Left renal cortex interstitium (tissue), 4 donors: Measurements from ENCODE around the gene PDZRN3. TPM values are rescaled to one million over a fixed set of nuclear protein-coding genes. Genes with fewer than 3 reads are reported as not detected.
A peak's percentile ranks its signal among the peaks of the same experiment; 100 is the strongest.

Experiments
- DNase-seq, 4 donors: peaks; one replicate each; pipeline ENCODE4 v3.0.0-alpha.2; 2013; ENCODE audit warnings: low read depth in 4 of 4, low spot score in 2 of 4, missing footprints in 1 of 4
- polyA plus RNA-seq, 4 donors: library from polyadenylated mRNA; unstranded; fragments of 120-200 nt; gene quantifications; one replicate each; pipeline ENCODE4 v1.2.1, GENCODE V29; 2013; ENCODE audit not compliant: insufficient read length in 4 of 4

Gene PDZRN3
- 10 to 100 TPM; 35.6 to 48.7 (median 41.5) TPM for polyA plus RNA-seq

DNA sequence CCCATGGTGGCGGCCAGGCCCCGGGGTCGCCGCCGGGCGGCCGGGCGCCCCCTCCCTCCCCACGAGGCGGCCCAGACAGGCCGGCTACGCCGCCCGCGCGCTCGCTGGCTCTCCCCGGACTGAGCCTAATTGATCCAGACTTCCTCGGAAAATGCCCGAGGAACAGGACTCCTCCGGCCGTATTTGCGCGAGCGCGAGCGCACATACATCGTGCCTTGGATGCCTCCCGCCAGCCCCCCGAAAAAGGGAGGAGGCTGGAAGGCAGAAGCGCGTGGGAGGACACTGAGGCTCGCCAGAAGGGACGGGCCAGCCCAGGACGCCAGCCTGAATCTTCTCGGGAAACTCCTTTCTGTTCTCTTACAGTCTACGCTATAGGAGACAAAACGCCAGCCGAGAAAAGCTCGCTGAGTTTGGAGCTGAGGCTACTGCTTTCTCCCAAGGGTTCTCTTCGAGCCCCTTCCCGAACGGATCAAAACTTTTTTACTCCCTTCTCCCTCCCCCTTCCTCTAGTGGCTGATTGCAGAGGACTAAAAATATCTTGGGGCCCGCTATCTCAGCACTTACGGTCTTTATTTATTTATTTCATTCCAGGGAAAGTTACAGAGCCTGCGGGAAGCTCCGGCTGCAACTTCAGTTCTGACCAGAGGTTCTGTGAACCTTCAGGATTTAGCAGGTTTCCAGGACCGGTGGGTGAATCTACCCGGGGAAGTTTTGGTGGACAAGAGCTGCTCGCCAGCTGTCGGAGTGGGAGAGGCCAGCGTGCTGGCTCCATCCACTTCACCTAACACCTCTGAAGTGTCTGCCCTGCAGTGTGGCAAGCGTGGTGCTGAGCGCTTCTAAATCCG, at the start of gene PDZRN3:
PDZRN3 (minus strand) TSS at position 121 of the 845 bp plus-strand sequence.
- DNase-seq = peak in 2 of 4 donors; percentile 52 to 68

DNA sequence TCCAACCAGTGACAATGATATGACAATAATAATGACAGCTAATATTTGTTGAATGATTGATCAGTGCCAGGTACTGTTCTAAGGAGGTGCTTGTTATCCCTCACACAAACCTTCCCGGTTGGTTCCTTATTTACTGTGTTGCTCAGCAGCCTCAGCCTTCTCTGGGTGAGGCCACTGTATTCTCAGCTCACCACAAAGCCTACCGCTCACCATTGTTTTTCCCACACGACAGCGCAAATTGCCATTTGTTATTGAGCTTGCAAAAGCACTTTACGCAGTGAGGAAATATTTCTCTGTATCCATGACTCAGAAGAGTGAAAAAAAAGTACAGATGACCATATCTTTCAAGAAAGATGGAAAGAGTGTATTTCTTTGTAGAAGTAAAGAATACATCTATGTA, 49.5 kb upstream of the PDZRN3 start:
- no peak for DNase-seq

DNA sequence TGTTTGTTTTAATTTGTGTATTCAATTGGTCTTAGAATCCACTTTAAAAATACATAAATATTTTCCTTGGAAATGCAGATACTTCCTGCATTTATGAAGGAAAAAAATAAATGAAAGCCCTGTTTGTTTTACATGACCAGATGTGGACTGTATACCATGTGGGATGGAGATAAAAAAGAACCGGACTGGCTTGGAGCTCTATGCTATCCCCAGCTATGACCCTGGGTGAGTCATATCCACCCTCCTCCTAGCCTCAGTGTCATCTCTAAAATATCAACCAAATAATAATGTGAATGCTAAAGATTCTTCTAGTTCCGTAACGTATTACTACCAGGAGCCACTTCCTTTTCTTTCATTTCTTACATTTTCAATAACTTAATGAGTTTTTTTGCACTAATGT, 44.5 kb upstream of the PDZRN3 start:
- DNase-seq = no peak

DNA sequence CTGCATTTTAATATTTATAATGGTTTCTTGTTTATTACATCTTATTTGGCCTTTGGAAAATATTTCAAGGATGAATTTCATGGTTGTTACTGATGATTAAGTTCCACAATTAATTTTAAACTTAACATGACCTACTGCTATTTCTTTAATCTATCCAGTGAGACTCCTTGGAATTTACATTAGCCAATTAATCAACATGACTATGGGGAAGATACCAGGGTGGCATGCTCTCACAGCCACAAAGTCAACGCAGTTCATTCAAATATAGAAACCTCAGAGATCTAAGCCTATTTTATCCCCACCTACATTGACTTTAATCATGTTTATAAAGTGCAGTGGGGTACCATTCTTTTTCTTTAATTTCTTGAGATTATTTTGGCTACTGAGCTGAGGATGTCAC, 43.6 kb upstream of the PDZRN3 start:
- no peak for DNase-seq

DNA sequence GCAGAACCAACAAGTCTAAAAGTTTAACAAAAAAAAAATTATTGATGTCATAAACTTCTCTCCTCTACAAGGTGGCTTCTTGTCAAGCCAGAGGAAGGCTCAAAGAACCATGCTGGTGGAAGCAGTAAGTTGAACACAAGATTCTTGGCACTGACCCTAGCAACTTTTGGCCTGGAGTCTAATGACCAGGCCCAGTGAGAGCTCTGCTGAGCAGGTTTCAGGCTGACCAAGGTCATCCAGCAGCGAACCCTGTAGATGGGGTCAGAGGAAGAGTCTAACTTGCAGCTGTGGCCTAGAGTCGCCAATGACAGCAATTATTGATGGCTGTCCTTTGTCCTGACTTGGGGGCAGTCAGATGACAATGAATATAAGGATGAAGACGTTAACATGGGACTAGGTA, 43.1 kb upstream of the PDZRN3 start:
- no peak for DNase-seq

DNA sequence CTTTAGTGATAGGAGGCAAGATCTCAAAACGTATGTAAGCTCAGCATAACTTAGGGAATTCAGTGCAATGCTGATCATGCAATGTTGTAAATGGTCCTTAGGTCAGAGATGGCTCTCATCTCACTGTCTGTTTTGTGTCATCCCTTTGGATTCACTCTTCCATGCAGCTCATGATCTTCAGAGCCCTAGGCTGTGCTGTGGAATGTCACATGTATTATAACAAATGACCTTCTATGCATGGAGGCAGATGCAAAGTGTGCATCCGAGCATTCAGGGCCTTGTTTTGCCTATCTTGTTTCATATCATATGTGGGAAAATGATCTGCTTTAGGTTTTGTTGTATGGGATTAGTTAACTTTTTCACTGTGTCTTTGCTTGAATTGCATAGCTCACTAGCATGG, 40.5 kb upstream of the PDZRN3 start:
- DNase-seq = no peak

DNA sequence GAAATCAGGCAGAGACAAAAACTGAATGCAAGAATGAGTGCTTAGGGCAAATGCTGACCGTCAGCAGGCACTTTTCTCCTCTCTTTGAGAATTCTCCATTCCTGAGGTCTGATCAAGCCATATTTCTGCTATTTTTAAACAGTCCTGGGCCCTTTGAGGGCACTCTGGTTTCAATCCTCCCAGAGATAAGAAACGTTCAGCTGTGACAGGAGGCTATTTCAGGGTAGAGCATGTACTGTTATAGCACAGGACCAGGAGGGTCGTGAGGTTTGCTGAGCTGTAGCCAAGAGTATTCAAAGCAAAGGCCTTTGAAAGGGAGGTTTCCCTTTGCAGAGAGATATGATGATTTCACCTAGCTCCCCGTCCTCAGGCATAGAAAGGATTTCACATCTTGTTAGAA, 39.6 kb upstream of the PDZRN3 start:
- DNase-seq = no peak

DNA sequence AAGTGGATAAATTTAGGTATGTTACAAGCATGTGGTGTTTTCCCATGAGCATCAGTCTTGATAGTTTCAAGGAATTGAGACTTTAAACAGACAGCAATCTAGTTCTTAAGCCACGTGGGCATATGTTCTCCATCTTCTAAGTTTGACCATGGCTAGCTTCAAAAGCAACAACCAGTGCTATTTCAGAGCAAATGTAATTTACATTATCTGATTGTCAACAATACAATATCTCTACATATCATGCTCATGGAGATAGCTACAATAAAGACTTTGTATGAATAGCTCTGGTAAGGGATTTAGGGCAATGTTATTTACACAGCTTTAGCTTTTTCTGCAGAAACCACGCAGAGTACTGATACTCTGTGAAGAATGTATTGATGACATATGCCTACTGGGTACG, 38.8 kb upstream of the PDZRN3 start:
- DNase-seq = no peak

DNA sequence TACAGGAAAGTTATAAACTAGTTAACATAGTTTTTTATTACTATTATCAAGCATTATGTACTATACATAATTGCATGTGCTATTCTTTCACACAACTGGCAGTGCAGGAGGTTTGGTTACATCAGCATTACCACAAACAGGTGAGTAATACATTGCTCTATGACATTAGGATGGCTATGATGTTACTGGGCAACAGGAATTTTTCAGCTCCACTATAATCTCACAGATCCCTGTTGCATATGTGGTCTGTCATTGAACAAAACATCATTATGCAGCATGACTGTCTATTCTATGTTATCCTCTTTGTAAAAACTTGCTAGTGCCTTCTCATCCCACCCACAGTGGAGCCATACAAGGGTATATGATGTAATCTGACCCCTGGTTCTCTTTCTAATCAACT, 36.5 kb upstream of the PDZRN3 start:
- DNase-seq = no peak

DNA sequence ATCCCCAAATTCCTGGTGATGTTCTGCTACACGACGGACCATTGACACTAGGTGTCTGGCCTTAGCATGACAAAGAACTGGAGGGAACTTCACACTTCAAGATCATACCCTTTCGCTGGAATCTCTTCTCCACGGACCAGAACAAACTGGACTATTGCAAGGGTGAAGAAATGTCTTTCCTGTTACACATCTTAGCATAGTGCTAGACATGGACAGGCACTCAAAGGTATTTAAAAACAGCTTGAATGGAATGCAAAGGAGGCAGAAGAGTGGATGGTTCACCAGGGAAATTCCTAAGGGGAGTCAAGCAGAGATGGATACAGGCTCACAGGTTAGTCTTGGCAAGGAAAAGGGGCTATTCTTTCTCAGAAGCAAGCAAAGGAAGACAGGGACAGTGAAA, 33.5 kb upstream of the PDZRN3 start:
- DNase-seq = no peak

DNA sequence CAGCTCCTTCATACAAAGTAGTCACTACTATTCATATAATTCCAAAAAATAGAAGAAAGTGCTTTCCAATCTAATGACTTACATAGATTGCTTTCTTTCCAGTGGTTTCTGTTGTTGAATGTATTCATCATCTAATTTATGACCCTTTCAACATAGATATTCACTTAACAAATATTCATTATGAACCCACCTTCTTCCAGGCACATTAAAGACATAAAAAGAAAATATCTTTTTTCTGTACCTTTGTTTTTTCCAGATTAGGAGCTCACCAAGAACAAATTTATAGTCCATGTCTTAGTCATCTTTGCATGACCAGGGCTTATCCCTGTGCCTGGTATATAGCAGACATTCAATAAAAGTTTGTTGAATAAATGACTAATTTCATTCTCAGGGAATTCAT, 32.4 kb upstream of the PDZRN3 start:
- DNase-seq = no peak

DNA sequence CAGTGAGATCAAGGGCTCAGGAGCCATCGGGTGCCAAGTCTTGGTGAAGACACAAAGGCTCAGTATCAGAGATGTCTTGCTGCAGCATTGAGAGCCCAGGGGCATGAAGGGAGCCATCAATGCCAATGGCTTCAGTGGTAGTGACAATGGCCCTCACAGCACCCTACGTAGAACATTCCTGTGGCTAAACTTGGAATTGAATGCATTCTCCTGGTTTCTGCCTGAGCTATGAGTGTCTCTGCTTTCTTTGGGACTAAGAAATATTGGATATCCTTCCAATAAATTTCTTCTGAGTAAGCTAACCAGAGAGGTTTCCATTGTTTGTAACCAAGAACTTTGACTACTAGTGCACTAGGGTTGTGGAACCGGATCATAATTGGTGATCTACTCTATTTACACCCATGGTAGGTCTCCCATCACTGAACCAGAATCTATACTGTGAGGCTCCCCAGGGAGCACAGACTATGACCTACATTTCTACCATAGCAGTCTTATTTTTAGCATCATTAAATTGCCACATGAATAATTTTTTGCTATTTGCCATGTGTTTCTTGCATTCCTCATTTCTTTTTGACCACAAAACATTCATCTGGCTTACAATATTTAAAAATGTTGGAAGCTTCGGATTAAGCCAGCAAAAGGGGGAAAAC, 31.6 kb upstream of the PDZRN3 start:
- DNase-seq = no peak

DNA sequence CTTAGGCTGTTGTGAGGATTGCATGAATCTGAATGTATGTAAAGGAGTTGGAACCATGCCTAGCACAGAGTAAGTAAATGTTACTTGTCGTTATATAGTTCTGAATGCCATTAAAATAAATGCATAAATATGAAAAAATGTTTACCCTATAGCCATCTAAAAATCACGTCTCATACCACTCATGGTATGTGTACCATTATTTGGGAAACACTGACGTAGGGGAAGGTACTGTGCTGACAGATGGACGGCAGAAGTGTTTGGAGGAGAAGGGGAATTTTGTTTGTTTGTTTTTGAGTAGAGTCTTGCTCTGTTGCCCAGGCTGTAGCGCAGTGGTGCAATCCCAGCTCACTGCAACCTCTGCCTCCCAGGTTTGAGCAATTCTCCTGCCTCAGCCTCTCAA, 30.5 kb upstream of the PDZRN3 start:
- DNase-seq = no peak

DNA sequence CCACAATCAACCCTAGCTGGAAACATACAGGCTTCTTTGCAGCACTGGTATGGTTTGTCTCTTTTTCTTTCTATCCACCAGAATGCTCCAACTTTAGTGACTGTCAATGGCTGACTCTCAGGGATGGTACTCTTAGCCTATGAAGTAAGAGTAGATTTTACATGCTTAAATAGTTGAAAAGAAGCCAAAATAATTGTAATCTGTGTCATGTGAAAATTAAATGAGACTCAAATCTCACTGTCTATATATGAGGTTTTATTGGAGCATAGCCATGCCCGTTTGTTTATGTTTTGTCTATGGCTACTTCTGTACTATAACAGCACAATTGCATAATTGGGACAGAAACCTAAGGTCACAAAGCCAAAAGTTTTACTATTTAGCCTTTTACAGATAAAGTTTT, 29.1 kb upstream of the PDZRN3 start:
- DNase-seq = no peak

DNA sequence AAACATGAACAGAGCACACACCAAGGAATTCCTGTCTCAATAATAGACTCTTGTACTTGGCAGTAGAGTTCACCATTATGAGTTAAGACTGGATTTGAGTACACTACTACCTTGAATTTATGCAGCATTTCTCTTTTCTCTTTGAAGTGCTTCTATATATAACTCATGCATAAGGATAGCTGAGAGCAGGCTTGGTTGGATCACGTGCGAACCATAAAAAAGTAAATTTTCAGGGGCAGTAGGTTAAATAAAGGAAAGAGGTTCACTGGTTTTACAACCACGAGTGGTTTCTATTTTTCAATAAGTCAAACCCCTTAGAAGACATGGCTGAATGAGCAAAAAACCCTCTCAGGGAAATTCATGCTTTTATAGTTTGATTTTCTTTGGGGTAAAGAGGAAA, 28.6 kb upstream of the PDZRN3 start:
- DNase-seq = peak in 1 of 4 donors; percentile 25

DNA sequence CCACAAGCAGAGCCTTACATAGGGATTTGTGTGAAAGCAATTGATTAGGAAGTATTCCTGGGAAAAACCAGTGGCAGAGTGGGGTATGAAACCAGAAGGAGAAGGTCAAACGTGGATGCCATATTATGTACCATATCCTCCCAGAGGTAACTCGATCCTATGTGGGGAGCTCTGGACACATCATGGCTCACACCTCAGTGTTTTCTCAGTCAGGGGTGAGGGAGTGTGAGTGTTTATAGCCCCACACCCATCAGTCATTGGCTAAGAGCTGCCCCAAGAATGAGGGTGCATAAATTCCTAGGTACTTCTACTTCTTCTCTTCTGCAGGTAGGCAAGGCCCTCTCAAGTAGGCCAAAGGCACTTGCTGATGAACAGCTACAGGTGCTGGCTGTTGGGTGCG, 28.2 kb upstream of the PDZRN3 start:
- no peak for DNase-seq

DNA sequence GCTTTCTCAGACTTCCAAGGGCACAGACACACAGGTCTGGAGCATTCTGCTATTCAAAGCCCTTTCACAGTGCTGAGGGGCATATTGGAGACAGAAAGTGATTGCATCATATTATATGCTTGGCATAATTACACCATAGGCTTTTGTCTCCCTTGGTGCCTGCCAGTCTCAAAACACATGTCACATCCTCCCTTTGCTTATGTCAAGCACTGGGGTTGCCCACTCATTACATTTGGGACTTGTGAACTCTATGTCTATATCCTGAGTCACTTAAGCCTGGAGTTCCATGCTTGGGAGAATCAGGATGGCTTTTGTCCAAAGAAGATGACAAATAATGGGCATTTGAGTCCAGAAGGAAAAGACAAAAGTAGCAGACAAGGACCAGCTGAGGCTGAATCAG, 12.3 kb upstream of the PDZRN3 start:
- no peak for DNase-seq

DNA sequence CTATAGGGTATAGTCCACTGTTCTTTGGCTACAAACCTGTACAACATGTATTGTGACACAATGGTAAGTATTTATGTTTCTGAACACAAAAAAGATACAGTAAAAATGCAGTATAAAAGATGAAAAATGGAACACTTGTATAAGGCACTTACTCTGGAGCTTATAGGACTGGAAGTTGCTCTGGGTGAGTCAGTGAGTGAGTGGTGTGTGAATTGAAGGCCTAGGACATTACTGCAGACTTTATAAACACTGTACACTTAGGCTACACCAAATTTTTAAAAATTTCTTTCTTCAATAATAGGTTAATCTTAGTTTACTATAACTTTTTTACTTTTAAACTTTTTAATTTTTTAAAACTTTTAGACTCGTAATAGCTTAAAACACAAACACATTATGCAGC, 10.5 kb upstream of the PDZRN3 start:
- no peak for DNase-seq

DNA sequence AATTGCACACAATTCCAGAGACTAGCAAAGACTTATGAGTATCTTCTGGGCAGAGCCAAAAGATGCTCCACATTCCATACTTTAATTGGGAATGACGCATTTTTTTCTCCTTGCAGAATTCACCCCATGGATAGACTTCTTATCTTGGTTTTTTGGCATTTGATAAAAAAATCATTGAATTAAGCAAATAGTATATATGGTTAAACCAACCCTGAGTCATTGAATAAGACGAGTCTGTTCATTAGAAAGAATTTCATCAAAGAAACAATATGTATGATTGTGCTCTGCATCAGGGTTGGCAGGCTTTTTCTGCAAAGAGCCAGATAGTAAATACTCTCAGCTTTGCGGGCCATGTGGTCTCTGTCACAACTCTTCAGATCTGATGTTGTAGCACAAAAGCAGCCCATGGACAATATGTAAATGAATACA, 9.2 kb upstream of the PDZRN3 start:
- DNase-seq = no peak

DNA sequence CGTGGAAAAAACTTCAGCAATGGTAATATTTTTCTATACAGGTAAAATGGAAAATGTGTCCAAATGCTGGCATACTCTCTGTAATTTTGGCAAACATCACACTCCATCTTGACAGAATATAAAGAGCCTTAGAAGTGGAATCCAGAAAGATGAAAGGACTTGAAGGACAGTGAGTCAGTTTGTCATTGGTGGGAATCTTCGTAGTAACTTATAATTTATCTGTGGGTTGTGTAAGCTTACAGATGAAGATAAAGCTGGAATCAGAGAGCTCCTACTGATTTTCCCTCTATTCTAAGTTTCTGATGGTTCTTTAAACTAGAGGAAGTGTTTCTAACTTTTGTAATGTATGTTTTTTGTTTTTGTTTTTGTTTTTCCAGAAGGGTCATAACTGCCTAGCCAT, 8.7 kb upstream of the PDZRN3 start:
- no peak for DNase-seq

DNA sequence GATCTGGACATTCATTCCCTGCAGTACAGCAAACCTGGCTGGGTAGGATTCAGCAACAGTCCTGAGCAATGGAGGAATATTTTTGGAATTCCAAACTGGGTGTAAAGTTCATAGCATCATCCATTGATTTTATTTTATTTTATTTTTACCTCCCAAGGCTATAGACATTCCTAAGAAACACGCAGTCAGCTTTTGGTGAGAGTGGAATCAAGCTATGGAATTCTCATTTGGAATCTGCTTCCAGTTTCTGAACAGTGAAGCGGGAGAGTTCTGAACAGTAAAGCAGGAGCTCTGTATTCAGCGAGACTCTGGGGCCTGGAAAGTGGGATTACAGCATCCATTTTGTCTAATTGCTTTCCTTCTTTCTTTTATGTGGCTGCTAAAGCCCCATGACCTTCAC, 1.4 kb upstream of the PDZRN3 start:
- DNase-seq = no peak
